HL-60/S4 treated with retinoic acid at 250 ng/mL for 4 days and 3 days (cell line): ENCODE data around the gene GPR143.
"Not testable (repeated sequence)": the region's sequence is repeated elsewhere in the genome, so short reads cannot be mapped to it uniquely, and the experiment has no call there.

Experiments used
- in situ Hi-C: fragments of 300-500 bp; cut with MboI; formaldehyde crosslinking; loops from 2 replicates; pipeline ENCODE4 v1.7.0; 2022; ENCODE audit warnings: low sequenced_read_pairs

GPR143 gene

GRCh38 chrX:9770319-9770718 lies 4.7 kb upstream of the GPR143 start:
- in situ Hi-C loops: no loop called here

GRCh38 chrX:9768321-9768839 lies 2.7 kb upstream of the GPR143 start:
- in situ Hi-C loops: not testable (repeated sequence)

- in situ Hi-C loops: no loop called here
These were observed 1.7 kb upstream of the GPR143 start for GRCh38 chrX:9767375-9767774.

- in situ Hi-C loops: no loop called here
These were observed 443 bp downstream of the GPR143 start for GRCh38 chrX:9765072-9765736.

- in situ Hi-C loops: no loop called here
These were observed 6.3 kb downstream of the GPR143 start for GRCh38 chrX:9759337-9759736.

GRCh38 chrX:9758021-9758638 lies 7.5 kb downstream of the GPR143 start:
- in situ Hi-C loops: no loop called here

GRCh38 chrX:9757366-9757765 lies 8.3 kb downstream of the GPR143 start:
- in situ Hi-C loops: no loop called here

- in situ Hi-C loops: no loop called here
These were observed 16.4 kb downstream of the GPR143 start for GRCh38 chrX:9749146-9749692.

GRCh38 chrX:9747644-9748043 lies 18.0 kb downstream of the GPR143 start:
- in situ Hi-C loops: no loop called here

GRCh38 chrX:9746148-9746888 lies 19.3 kb downstream of the GPR143 start:
- in situ Hi-C loops: no loop called here

- in situ Hi-C loops: no loop called here
These were observed 20.1 kb downstream of the GPR143 start for GRCh38 chrX:9745417-9746115.

GRCh38 chrX:9739130-9739529 lies 26.5 kb downstream of the GPR143 start:
- in situ Hi-C loops: no loop called here

- in situ Hi-C loops: no loop called here
These were observed 27.5 kb downstream of the GPR143 start for GRCh38 chrX:9738151-9738550.

GRCh38 chrX:9737363-9737762 lies 28.3 kb downstream of the GPR143 start:
- in situ Hi-C loops: no loop called here

GRCh38 chrX:9730752-9731151 lies 34.9 kb downstream of the GPR143 start:
- in situ Hi-C loops: no loop called here

GRCh38 chrX:9730078-9730477 lies 35.6 kb downstream of the GPR143 start:
- in situ Hi-C loops: no loop called here

GRCh38 chrX:9729171-9729885 lies 36.3 kb downstream of the GPR143 start:
- in situ Hi-C loops: no loop called here

GRCh38 chrX:9728261-9728660 lies 37.4 kb downstream of the GPR143 start:
- in situ Hi-C loops: no loop called here

- in situ Hi-C loops: loop anchor here (25.0 kb wide), 1 partner anchor 762 kb away; no protein-coding TSS in a partner anchor
These were observed 40.9 kb downstream of the GPR143 start for GRCh38 chrX:9724711-9725110.

- in situ Hi-C loops: loop anchor here (25.0 kb wide), 1 partner anchor 755 kb away; no protein-coding TSS in a partner anchor
These were observed 48.3 kb downstream of the GPR143 start for GRCh38 chrX:9717376-9717775.
